Natural killer cell (primary cell): Measurements from ENCODE around the gene MRPL20. TPM values are rescaled to one million over a fixed set of nuclear protein-coding genes. Genes with fewer than 3 reads are reported as not detected.
A peak's percentile ranks its signal among the peaks of the same experiment; 100 is the strongest.

ENCODE experiments used
- ATAC-seq, 3 donors: fragments of 150-1000 bp in 2 of 3; fragments of 200-7000 bp in 1 of 3; cut with Tn5 transposase; 1 replicate in 1 of 3; 2 replicates in 2 of 3; pipeline ENCODE4 v1.10.0; 2021; ENCODE audit warnings: mild to moderate bottlenecking in 2 of 3, moderate library complexity in 2 of 3
- DNase-seq, 2 donors: peaks; one replicate each; pipeline versions ENCODE4 v3.0.0 to v3.0.0-alpha.2; 2013 to 2021; ENCODE audit warnings: mixed read lengths in 1 of 2
- H3K27ac ChIP-seq: one replicate; pipeline ENCODE4 v1.5.1; 2013; ENCODE audit warnings: mild to moderate bottlenecking, low read length
- H3K27me3 ChIP-seq: one replicate; pipeline ENCODE4 v1.6.1; 2013; ENCODE audit warnings: low read length; ENCODE audit not compliant: control insufficient read depth, insufficient read depth
- H3K36me3 ChIP-seq: one replicate; pipeline ENCODE4 v1.6.1; 2013; ENCODE audit warnings: low read length; ENCODE audit not compliant: control insufficient read depth, insufficient read depth
- H3K4me1 ChIP-seq: one replicate; pipeline ENCODE4 v1.6.1; 2013; ENCODE audit warnings: low read length; ENCODE audit not compliant: control insufficient read depth, insufficient read depth
- H3K4me3 ChIP-seq: one replicate; pipeline ENCODE4 v1.5.1; 2013; ENCODE audit warnings: low read length
- H3K9me3 ChIP-seq: one replicate; pipeline ENCODE4 v1.6.1; 2013; ENCODE audit warnings: low read length; ENCODE audit not compliant: control insufficient read depth, insufficient read depth
- H3K27ac Mint-ChIP-seq, 2 donors: one replicate each; pipeline ENCODE4 v1.8.0; 2022; ENCODE audit warnings: mild to moderate bottlenecking in 2 of 2, mixed read lengths in 2 of 2, moderate library complexity in 1 of 2
- H3K27me3 Mint-ChIP-seq, 2 donors: one replicate each; pipeline ENCODE4 v1.8.0; 2022; ENCODE audit warnings: low read depth in 2 of 2, mixed read lengths in 2 of 2
- H3K36me3 Mint-ChIP-seq: one replicate; pipeline ENCODE4 v1.8.0; 2022; ENCODE audit warnings: mixed read lengths
- H3K4me1 Mint-ChIP-seq, 2 donors: one replicate each; pipeline ENCODE4 v1.8.0; 2022; ENCODE audit warnings: mixed read lengths in 2 of 2
- H3K4me3 Mint-ChIP-seq: one replicate; pipeline ENCODE4 v1.8.0; 2022; ENCODE audit warnings: mild to moderate bottlenecking, moderate library complexity, mixed read lengths
- H3K9me3 Mint-ChIP-seq, 2 donors: one replicate each; pipeline ENCODE4 v1.8.0; 2022; ENCODE audit warnings: mixed read lengths in 2 of 2
- CTCF ChIP-seq: fragments of 200-600 bp; IDR thresholded peaks from one replicate; pipeline ENCODE4 v1.8.0; 2022; ENCODE audit warnings: antibody characterized with exemption
- WGBS: methylation state at CpG from one replicate; pipeline ENCODE4 v1.1.7; 2013; ENCODE audit warnings: missing lambda C conversion rate; ENCODE audit not compliant: insufficient coverage; 5-methylcytosine and 5-hydroxymethylcytosine counted together
- intact Hi-C: fragments of 100-400 bp; cut with micrococcal nuclease; formaldehyde crosslinking; loops from one replicate; pipeline ENCODE4 v1.14.2; 2022
- total RNA-seq, 4 donors: library from RNA; stranded (reverse); fragments of 120-200 nt in 1 of 4; gene quantifications; one replicate each; pipeline versions ENCODE4 v1.2.3 to v1.2.4, GENCODE V29; 2013 to 2022

Gene MRPL20
- total RNA-seq, 3 donors from 2014 or later (not counting 1 experiment from before 2014, with no cell fraction given) = 90.9 to 111 (median 92.7) TPM

- no peak overlapping the region for H3K27ac ChIP-seq
- ATAC-seq = no peak
- no peaks in the 10 kb centered on the region for H3K9me3 Mint-ChIP-seq
- H3K27me3 Mint-ChIP-seq = peaks cover 14 to 26% of the 10 kb centered on the region in 2 donors
- no peaks in the 10 kb centered on the region for H3K9me3 ChIP-seq
- no peak overlapping the region for H3K4me3 Mint-ChIP-seq
- H3K36me3 Mint-ChIP-seq = no peaks in the 10 kb centered on the region
- WGBS = 81% methylated on average over 10 of the region's 12 CpGs
- no peak for TF ChIP-seq CTCF
- no peak overlapping the region for H3K4me3 ChIP-seq
- H3K4me1 ChIP-seq = no peaks in the 10 kb centered on the region
- no peaks in the 10 kb centered on the region for H3K36me3 ChIP-seq
- no peak for DNase-seq
- no peak overlapping the region for H3K27ac Mint-ChIP-seq
- no peaks in the 10 kb centered on the region for H3K4me1 Mint-ChIP-seq
- intact Hi-C loops = no loop called here
- H3K27me3 ChIP-seq = no peaks in the 10 kb centered on the region
These were observed 13.6 kb upstream of the MRPL20 start for GRCh38 chr1:1420654-1421141.

GRCh38 chr1:1419813-1420653 lies 12.9 kb upstream of the MRPL20 start:
- no peak for TF ChIP-seq CTCF
- peak in 1 of 3 donors; percentile 57 for ATAC-seq
- H3K4me3 Mint-ChIP-seq = no peak overlapping the region

GRCh38 chr1:1419363-1419812 lies 12.3 kb upstream of the MRPL20 start:
- no peak for TF ChIP-seq CTCF
- Mint-ChIP-seq H3K27ac (no peak overlapping the region), H3K9me3 (no peaks in the 10 kb centered on the region), H3K36me3 (no peaks in the 10 kb centered on the region), H3K4me1 (no peaks in the 10 kb centered on the region), H3K27me3 (peaks cover 8 to 22% of the 10 kb centered on the region in 2 donors), H3K4me3 (no peak overlapping the region)
- no peaks in the 10 kb centered on the region for H3K4me1 ChIP-seq
- no peaks in the 10 kb centered on the region for H3K27me3 ChIP-seq
- no peaks in the 10 kb centered on the region for H3K36me3 ChIP-seq
- H3K27ac ChIP-seq = no peak overlapping the region
- no peak overlapping the region for H3K4me3 ChIP-seq
- DNase-seq = no peak
- WGBS = 94% methylated on average over 21 of the region's 21 CpGs
- ATAC-seq = no peak
- H3K9me3 ChIP-seq = no peaks in the 10 kb centered on the region
- intact Hi-C loops = no loop called here

More at GRCh38 chr1:1419813-1420653, 12.9 kb upstream of the MRPL20 start:
- Mint-ChIP-seq H3K27me3 (peaks cover 13 to 25% of the 10 kb centered on the region in 2 donors), H3K27ac (no peak overlapping the region), H3K4me1 (no peaks in the 10 kb centered on the region), H3K36me3 (no peaks in the 10 kb centered on the region), H3K9me3 (no peaks in the 10 kb centered on the region)
- no peaks in the 10 kb centered on the region for H3K36me3 ChIP-seq
- H3K27ac ChIP-seq = no peak overlapping the region
- H3K27me3 ChIP-seq = no peaks in the 10 kb centered on the region
- H3K9me3 ChIP-seq = no peaks in the 10 kb centered on the region
- no peaks in the 10 kb centered on the region for H3K4me1 ChIP-seq
- 21% methylated on average over 111 of the region's 112 CpGs for WGBS
- DNase-seq = no peak
- H3K4me3 ChIP-seq = no peak overlapping the region
- intact Hi-C loops = no loop called here
